Keratinocyte (primary cell): ENCODE data around the gene CHRDL1. TPM values are rescaled to one million over a fixed set of nuclear protein-coding genes. Genes with fewer than 3 reads are reported as not detected.

Source experiments
- DNase-seq: peaks from one replicate; pipeline ENCODE4 v3.0.0-alpha.2; 2011; ENCODE audit warnings: low read depth, missing footprints, low spot score
- FAIRE-seq: peaks from 2 replicates; lab custom pipeline; 2011; peaks lifted over from hg19 to GRCh38; lab: Jason Lieb, UNC
- H2AFZ ChIP-seq: 2 replicates; pipeline ENCODE4 v1.6.0; 2012; ENCODE audit warnings: low read length, control low read depth, inconsistent platforms; ENCODE audit not compliant: control insufficient read depth
- H3K27ac ChIP-seq: 2 replicates; pipeline ENCODE4 v1.5.1; 2011; ENCODE audit warnings: low read length; ENCODE audit not compliant: control insufficient read depth, insufficient read depth
- H3K27me3 ChIP-seq: 3 replicates; pipeline ENCODE4 v1.6.0; 2011; ENCODE audit warnings: low read length; ENCODE audit not compliant: control insufficient read depth, insufficient read depth; ENCODE audit errors: extremely low read depth
- H3K36me3 ChIP-seq, 2 experiments: 2 replicates in 1 of 2; 3 replicates in 1 of 2; pipeline ENCODE4 v1.5.1; 2011; ENCODE audit warnings: low read length in 2 of 2, mild to moderate bottlenecking in 1 of 2; ENCODE audit not compliant: control insufficient read depth in 2 of 2, insufficient read depth in 2 of 2; ENCODE audit errors: extremely low read depth in 1 of 2
- H3K4me1 ChIP-seq: 3 replicates; pipeline ENCODE4 v1.5.1; 2011; ENCODE audit warnings: low read length; ENCODE audit not compliant: control insufficient read depth, insufficient read depth; ENCODE audit errors: extremely low read depth
- H3K4me2 ChIP-seq: 3 replicates; pipeline ENCODE4 v1.6.0; 2011; ENCODE audit warnings: low read depth, low read length; ENCODE audit not compliant: control insufficient read depth, insufficient read depth; ENCODE audit errors: extremely low read depth
- H3K4me3 ChIP-seq, 3 experiments: fragments of 200-600 bp in 1 of 3; sonication (generic) in 1 of 3; 2 replicates in 2 of 3; 3 replicates in 1 of 3; pipeline ENCODE4 v1.5.1; 2011 to 2016; ENCODE audit warnings: low read length in 3 of 3, mild to moderate bottlenecking in 3 of 3, control low read depth in 2 of 3, inconsistent platforms in 1 of 3, low read depth in 1 of 3, mixed read lengths in 1 of 3, mixed run types in 1 of 3, moderate library complexity in 1 of 3; ENCODE audit not compliant: control insufficient read depth in 2 of 3, insufficient read depth in 2 of 3; ENCODE audit errors: extremely low read depth in 1 of 3
- H3K79me2 ChIP-seq: 2 replicates; pipeline ENCODE4 v1.6.0; 2012; ENCODE audit warnings: low read length; ENCODE audit not compliant: control insufficient read depth, insufficient read depth
- H3K9ac ChIP-seq: 3 replicates; pipeline ENCODE4 v1.6.0; 2011; ENCODE audit warnings: low read length; ENCODE audit not compliant: control insufficient read depth, insufficient read depth; ENCODE audit errors: extremely low read depth
- H3K9me1 ChIP-seq: 3 replicates; pipeline ENCODE4 v1.6.0; 2011; ENCODE audit warnings: low read length; ENCODE audit not compliant: control insufficient read depth, insufficient read depth; ENCODE audit errors: extremely low read depth
- H3K9me3 ChIP-seq: 2 replicates; pipeline ENCODE4 v1.5.1; 2012; ENCODE audit warnings: low read depth, low read length; ENCODE audit not compliant: control insufficient read depth
- H4K20me1 ChIP-seq: 3 replicates; pipeline ENCODE4 v1.6.0; 2011; ENCODE audit warnings: low read length; ENCODE audit not compliant: control insufficient read depth, insufficient read depth; ENCODE audit errors: extremely low read depth
- CTCF ChIP-seq, 3 experiments: IDR thresholded peaks in 1 of 3; conservative IDR thresholded peaks in 1 of 3; optimal IDR thresholded peaks in 1 of 3; 2 replicates in 2 of 3; 3 replicates in 1 of 3; pipeline versions ENCODE3 to v1.5.1; 2011; ENCODE audit warnings: low read length in 3 of 3, mild to moderate bottlenecking in 3 of 3, moderate library complexity in 2 of 3, control low read depth in 1 of 3, inconsistent platforms in 1 of 3; ENCODE audit not compliant: insufficient read depth in 2 of 3; ENCODE audit errors: extremely low read depth in 1 of 3
- EZH2 ChIP-seq: IDR thresholded peaks from one replicate; pipeline ENCODE4 v1.6.1; 2012; ENCODE audit warnings: inconsistent platforms, mild to moderate bottlenecking, low read length, moderate library complexity
- dilution Hi-C: fragments of 300-500 bp; cut with MboI; formaldehyde crosslinking; loops from one replicate; pipeline ENCODE4 v1.7.0; 2020; ENCODE audit warnings: low sequenced_read_pairs; ENCODE audit not compliant: extremely low pct_ligation_motif_present
- polyA plus RNA-seq, 5 experiments: library from polyadenylated mRNA; depleted of rRNA in 3 of 5; stranded (reverse) in 3 of 5; stranded (forward) in 1 of 5; unstranded in 1 of 5; fragments of >200 nt; gene quantifications; 1 replicate in 1 of 5; 2 replicates in 3 of 5; 3 replicates in 1 of 5; pipeline versions ENCODE4 v1.2.1 to v1.2.3, GENCODE V29; 2011 to 2012; ENCODE audit warnings: missing spikeins in 2 of 5, low read depth in 1 of 5, low replicate concordance in 1 of 5

The CHRDL1 gene
- polyA plus RNA-seq, 1 donor (not counting 4 experiments of a cell fraction or from before 2014, with no cell fraction given) = not detected

GRCh38 chrX:110734271-110734670, 61.3 kb downstream of the CHRDL1 start:
- Histone ChIP-seq H3K9me1 (no peaks in the 10 kb centered on the region), H3K9ac (no peak overlapping the region), H3K4me2 (no peak overlapping the region), H3K4me3 (no peak overlapping the region), H3K27ac (no peak overlapping the region), H4K20me1 (peaks cover 4% of the 10 kb centered on the region), H3K9me3 (no peaks in the 10 kb centered on the region), H2AFZ (no peak overlapping the region), H3K36me3 (no peaks in the 10 kb centered on the region), H3K4me1 (no peaks in the 10 kb centered on the region), H3K79me2 (no peaks in the 10 kb centered on the region), H3K27me3 (no peaks in the 10 kb centered on the region)
- TF ChIP-seq EZH2 = no peak
- TF ChIP-seq CTCF (optimal IDR thresholded peaks at IDR 0.05 in 1 of 3, IDR thresholded peaks at IDR 0.05 in 1 of 3, conservative IDR thresholded peaks at IDR 0.05 in 1 of 3; ENCODE audit: extremely low read depth in 1 of 3, insufficient read depth in 2 of 3, low read length in 3 of 3) = no peak
- DNase-seq (no peak), FAIRE-seq (no peak)
- dilution Hi-C loops = no loop called here

- dilution Hi-C loops = no loop called here
- no peak for DNase-seq
- Histone ChIP-seq H3K9me3 (no peaks in the 10 kb centered on the region), H3K4me1 (no peaks in the 10 kb centered on the region), H2AFZ (no peak overlapping the region), H3K4me2 (no peak overlapping the region), H3K9ac (no peak overlapping the region), H3K36me3 (no peaks in the 10 kb centered on the region), H4K20me1 (peaks cover 4% of the 10 kb centered on the region), H3K4me3 (no peak overlapping the region), H3K27ac (no peak overlapping the region), H3K27me3 (no peaks in the 10 kb centered on the region), H3K9me1 (no peaks in the 10 kb centered on the region), H3K79me2 (no peaks in the 10 kb centered on the region)
- TF ChIP-seq EZH2 (no peak), CTCF (optimal IDR thresholded peaks at IDR 0.05 in 1 of 3, IDR thresholded peaks at IDR 0.05 in 1 of 3, conservative IDR thresholded peaks at IDR 0.05 in 1 of 3; ENCODE audit: extremely low read depth in 1 of 3, insufficient read depth in 2 of 3, low read length in 3 of 3) (no peak)
- no peak for FAIRE-seq
Observed at GRCh38 chrX:110733166-110733565, 62.5 kb downstream of the CHRDL1 start.
